ENCODE data around the gene SPOCK1. TPM values are rescaled to one million over a fixed set of nuclear protein-coding genes. Genes with fewer than 3 reads are reported as not detected.

SPOCK1 gene
- total RNA-seq, 1 experiment from 2014 or later, result 10.9 TPM

GRCh38 chr5:137218471-137218870 is 280.7 kb downstream of the SPOCK1 start:
- H3K4me1 ChIP-seq (ENCODE audit: insufficient read depth, low read length), result no peaks in the 10 kb centered on the region
- no peak overlapping the region for H2BK15ac ChIP-seq (ENCODE audit: low read depth, low read length)
- no peak overlapping the region for H3T11ph ChIP-seq (ENCODE audit: low read length)
- Mint-ChIP-seq H3K9me3 (no peaks in the 10 kb centered on the region), H3K36me3 (ENCODE audit: insufficient read depth in 1 of 3, low read depth in 3 of 3) (no peaks in the 10 kb centered on the region), H3K4me3 (no peak overlapping the region), H3K4me1 (peaks cover 2 to 5% of the 10 kb centered on the region in 2 experiments; a peak in 2 of 4 replicates), H3K27ac (peak overlapping the region in 1 of 3 experiments; percentile 62; a peak in 1 of 7 replicates), H3K27me3 (ENCODE audit: low read depth) (no peaks in the 10 kb centered on the region)
- TF ChIP-seq CTCF (conservative IDR thresholded peaks at IDR 0.05), result no peak
- no peak overlapping the region for H2BK120ac ChIP-seq (ENCODE audit: low read depth, low read length, poor library complexity, severe bottlenecking)
- H2BK20ac ChIP-seq (ENCODE audit: low read depth, low read length, poor library complexity, severe bottlenecking), result no peak overlapping the region
- no peak overlapping the region for H3K18ac ChIP-seq (ENCODE audit: insufficient read length, low read depth, low read length)
- no peak overlapping the region for H4K91ac ChIP-seq (ENCODE audit: insufficient read length, low read depth, low read length)
- H2BK12ac ChIP-seq (ENCODE audit: insufficient read length, low read depth, low read length), result no peak overlapping the region
- H2AFZ ChIP-seq (ENCODE audit: low read length), result no peak overlapping the region
- WGBS (ENCODE audit: extremely low coverage, insufficient read length, low lambda C conversion rate), result no CpG with 5 or more reads among the region's 1 CpG
- H3K9me3 ChIP-seq (ENCODE audit: control insufficient read depth, low read depth, low read length), result no peaks in the 10 kb centered on the region
- H4K5ac ChIP-seq (ENCODE audit: insufficient read length, low read depth, low read length), result no peak overlapping the region
- no peak overlapping the region for H2AK5ac ChIP-seq (ENCODE audit: insufficient read length, low read length)
- no peaks in the 10 kb centered on the region for H4K20me1 ChIP-seq (ENCODE audit: control insufficient read depth, insufficient read depth, insufficient read length)
- H3K79me2 ChIP-seq (ENCODE audit: insufficient read depth, low read length), result no peaks in the 10 kb centered on the region
- no peak overlapping the region for H2BK5ac ChIP-seq (ENCODE audit: insufficient read length, low read length)
- H3K56ac ChIP-seq (ENCODE audit: insufficient read length, low read depth, low read length), result no peak overlapping the region
- DNase-seq, result no peak
- no peak overlapping the region for H3K4me2 ChIP-seq (ENCODE audit: insufficient read depth, insufficient read length, low read length)
- H4K8ac ChIP-seq (replicated peaks; ENCODE audit: insufficient read length, low read depth, low read length), result no peak overlapping the region
- H3K9ac ChIP-seq (ENCODE audit: extremely low read depth, insufficient read length, low read length), result no peak overlapping the region
- H3K23ac ChIP-seq (ENCODE audit: insufficient read length, low read depth, low read length), result no peak overlapping the region
- H3K27me3 ChIP-seq (ENCODE audit: insufficient read depth, low read length), result no peaks in the 10 kb centered on the region
- H3K79me1 ChIP-seq (ENCODE audit: insufficient read depth, low read depth, low read length, poor library complexity, severe bottlenecking), result no peaks in the 10 kb centered on the region
- no peaks in the 10 kb centered on the region for H3K23me2 ChIP-seq (ENCODE audit: insufficient read length, low read depth, low read length, poor library complexity, severe bottlenecking)
- H3K27ac ChIP-seq (ENCODE audit: insufficient read length, low read depth, low read length), result no peak overlapping the region
- no peak overlapping the region for H3K4ac ChIP-seq (ENCODE audit: low read depth, low read length)
- no peak overlapping the region for H3K14ac ChIP-seq (ENCODE audit: insufficient read depth, low read length)

All from H9 (cell line).